Prostate gland (tissue), 2 donors: Measurements from ENCODE around the gene CHRNA1.

Experiments
- POLR2A ChIP-seq: fragments of 450-650 bp; IDR thresholded peaks from one replicate; pipeline ENCODE4 v1.6.1; 2016; ENCODE audit warnings: antibody characterized with exemption, mild to moderate bottlenecking
- POLR2AphosphoS5 ChIP-seq: sonication (generic); formaldehyde crosslinking; IDR thresholded peaks from one replicate; pipeline ENCODE4 v1.6.1; 2017; ENCODE audit warnings: antibody characterized with exemption
- TF ChIP-seq, protein P1 (sequence below), 4 experiments: fragments of 200-600 bp in 2 of 4; fragments of 450-650 bp in 2 of 4; sonication (generic) in 2 of 4; IDR thresholded peaks; 1 replicate in 3 of 4; 2 replicates in 1 of 4; pipeline ENCODE4 v1.5.1; 2016 to 2019; ENCODE audit warnings: antibody characterized with exemption in 4 of 4, mild to moderate bottlenecking in 2 of 4, moderate library complexity in 2 of 4

DNA sequence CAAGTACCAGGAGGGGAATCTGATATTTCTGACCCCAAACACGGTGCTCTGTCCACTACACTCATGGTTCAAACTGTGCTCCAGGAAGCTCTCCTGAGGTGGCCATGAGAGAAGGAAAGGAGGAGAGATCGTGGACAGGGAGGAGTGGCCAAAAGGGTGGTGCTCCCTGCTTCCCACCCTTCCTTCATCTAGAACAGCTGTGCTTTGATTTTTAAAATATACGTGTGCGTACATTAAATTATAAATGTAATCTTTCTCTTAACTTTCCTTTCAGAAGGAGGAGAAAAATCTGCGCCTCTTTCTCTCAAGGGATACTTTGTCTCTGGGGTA lies 8.2 kb upstream of the CHRNA1 start:
- TF ChIP-seq, protein P1, sequence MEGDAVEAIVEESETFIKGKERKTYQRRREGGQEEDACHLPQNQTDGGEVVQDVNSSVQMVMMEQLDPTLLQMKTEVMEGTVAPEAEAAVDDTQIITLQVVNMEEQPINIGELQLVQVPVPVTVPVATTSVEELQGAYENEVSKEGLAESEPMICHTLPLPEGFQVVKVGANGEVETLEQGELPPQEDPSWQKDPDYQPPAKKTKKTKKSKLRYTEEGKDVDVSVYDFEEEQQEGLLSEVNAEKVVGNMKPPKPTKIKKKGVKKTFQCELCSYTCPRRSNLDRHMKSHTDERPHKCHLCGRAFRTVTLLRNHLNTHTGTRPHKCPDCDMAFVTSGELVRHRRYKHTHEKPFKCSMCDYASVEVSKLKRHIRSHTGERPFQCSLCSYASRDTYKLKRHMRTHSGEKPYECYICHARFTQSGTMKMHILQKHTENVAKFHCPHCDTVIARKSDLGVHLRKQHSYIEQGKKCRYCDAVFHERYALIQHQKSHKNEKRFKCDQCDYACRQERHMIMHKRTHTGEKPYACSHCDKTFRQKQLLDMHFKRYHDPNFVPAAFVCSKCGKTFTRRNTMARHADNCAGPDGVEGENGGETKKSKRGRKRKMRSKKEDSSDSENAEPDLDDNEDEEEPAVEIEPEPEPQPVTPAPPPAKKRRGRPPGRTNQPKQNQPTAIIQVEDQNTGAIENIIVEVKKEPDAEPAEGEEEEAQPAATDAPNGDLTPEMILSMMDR (IDR thresholded peaks at IDR 0.05) = no peak
- TF ChIP-seq POLR2A (no peak), POLR2AphosphoS5 (no peak)
